ENCODE results near the gene FCRLB. TPM values are rescaled to one million over a fixed set of nuclear protein-coding genes. Genes with fewer than 3 reads are reported as not detected.
"Not testable (repeated sequence)": the region's sequence is repeated elsewhere in the genome, so short reads cannot be mapped to it uniquely, and the experiment has no call there.

The FCRLB gene, protein sequence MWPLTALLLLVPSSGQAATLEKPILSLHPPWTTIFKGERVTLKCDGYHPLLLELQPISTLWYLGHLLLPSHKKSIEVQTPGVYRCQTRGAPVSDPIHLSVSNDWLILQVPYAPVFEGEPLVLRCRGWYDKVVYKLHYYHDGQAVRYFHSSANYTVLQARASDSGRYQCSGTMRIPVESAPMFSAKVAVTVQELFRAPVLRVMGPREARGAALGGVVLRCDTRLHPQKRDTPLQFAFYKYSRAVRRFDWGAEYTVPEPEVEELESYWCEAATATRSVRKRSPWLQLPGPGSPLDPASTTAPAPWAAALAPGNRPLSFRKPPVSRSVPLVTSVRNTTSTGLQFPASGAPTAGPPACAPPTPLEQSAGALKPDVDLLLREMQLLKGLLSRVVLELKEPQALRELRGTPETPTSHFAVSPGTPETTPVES
- under 1 TPM; 0.10 TPM for total RNA-seq

DNA sequence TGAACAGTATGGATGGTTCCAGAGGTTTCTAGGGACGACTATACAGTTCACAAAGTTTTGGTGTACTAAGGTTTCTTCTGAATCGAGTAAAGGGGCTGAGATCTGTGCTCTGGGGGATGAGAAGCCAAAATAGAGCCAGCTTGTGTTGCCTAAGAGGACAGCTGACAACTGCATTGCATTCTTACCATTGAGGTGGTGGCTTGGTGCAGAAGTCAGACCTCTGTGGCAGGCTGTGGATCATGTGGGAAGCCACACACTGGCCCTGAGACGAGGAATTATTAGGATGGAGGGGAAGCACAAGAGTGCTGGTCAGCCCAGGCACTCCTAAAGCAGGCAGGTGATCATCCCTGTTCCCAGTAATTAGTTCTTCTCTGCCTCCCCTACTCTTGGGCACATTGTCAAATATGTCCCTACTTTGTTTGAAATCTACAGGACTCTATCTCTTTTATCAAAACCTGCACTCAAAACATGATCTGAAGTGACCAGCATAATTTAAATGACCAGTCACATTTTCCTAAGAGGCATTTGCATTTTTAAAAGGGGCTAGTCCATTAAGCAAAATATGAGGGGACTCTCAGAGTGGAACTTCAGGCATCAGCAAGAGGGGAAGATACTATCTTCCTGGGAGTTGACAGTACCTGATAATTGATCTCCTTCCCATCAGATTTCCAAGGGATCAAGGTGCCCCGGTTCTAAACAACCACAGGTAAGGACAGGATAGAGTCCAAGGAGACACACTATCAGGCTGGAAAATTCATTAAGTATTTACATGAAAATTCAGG is at the start of gene FCRLB:
Gene FCRLB, plus strand, starts transcription at position 589 of the 782 bp plus-strand sequence. CDS start 1,129 bp downstream, outside the sequence.
- Mint-ChIP-seq H3K36me3 (ENCODE audit: low read depth) (no peaks in the 10 kb centered on the region), H3K27ac (no peak within 1 kb of the TSS), H3K9me3 (no peaks in the 10 kb centered on the region), H3K4me3 (no peak within 1 kb of the TSS), H3K27me3 (ENCODE audit: low read depth) (peaks cover 10% of the 10 kb centered on the region), H3K4me1 (ENCODE audit: low read depth) (peaks cover 21% of the 10 kb centered on the region)
- intact Hi-C loops (cut with micrococcal nuclease), result no loop called here
- CTCF ChIA-PET, result no interaction called here
- DNase-seq, result no peak

DNA sequence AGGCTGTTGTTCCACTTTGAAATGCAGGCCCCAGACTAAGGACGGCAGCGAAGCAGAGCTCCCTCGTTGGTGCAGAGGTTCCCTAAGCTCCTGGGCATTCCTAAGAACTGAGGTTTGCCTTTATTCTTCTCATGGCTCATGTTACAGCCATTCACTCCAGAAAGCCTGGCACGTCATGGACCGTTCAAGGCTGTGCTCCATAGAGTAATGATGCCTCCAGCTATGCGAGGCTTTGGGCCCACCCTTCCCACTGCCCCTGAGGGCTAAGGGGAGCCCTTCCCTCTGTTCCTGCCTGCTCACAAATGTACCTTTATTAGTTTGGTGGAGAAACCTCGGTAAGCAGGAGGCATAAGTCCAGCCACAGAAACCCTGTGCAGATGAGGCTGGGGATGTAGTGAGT is 47.9 kb upstream of the FCRLB start:
- not testable (repeated sequence) for H3K4me3 Mint-ChIP-seq; H3K27me3 Mint-ChIP-seq (ENCODE audit: low read depth)

DNA sequence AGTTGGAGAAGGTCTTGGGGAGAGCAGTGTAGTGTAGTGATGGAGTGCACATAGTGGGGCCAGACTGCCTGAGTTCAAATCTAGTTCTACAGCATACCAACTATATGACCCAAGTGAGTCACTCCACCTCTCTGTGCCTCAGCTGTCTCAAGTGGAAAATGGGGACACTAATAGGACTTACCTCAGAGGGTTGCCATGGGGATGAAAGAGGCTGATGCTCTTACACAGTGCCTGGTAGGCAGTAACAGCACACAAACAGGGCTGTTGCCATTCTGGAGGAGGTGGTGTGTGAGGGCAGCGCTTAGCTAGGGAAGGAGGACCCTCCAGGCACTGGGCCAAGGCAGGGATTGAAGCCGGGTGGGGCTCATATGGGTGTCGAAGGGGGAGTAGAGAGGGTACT is 46.9 kb upstream of the FCRLB start:
- not testable (repeated sequence) for H3K9me3 Mint-ChIP-seq, DNase-seq, H3K4me3 Mint-ChIP-seq

More for the DNA sequence above, 47.9 kb upstream of the FCRLB start:
- CTCF ChIA-PET; H3K36me3 Mint-ChIP-seq (ENCODE audit: low read depth); intact Hi-C loops (cut with micrococcal nuclease); H3K4me1 Mint-ChIP-seq (ENCODE audit: low read depth); DNase-seq; H3K9me3 Mint-ChIP-seq; H3K27ac Mint-ChIP-seq: not testable (repeated sequence)

DNA sequence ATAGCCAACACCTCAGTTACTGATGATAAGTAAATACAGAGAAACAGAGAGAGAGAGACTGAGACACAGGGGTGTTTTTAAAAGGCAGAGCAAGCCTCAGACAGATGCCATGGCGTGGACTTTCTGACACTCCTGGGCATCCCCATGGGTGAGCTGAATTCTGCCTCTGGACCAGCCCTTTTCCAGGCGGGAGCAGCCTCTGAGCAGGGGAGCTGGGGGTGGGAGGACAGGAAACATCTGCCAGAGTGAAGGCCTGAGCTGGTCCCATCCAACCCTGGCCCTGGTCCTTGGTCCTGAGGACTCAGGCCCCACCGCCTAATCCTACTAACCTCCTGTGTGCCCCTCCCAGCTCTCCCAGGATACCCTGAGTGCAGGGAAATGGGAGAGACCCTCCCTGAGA is 46.4 kb upstream of the FCRLB start:
- H3K36me3 Mint-ChIP-seq (ENCODE audit: low read depth); H3K4me1 Mint-ChIP-seq (ENCODE audit: low read depth); DNase-seq; H3K9me3 Mint-ChIP-seq; H3K27ac Mint-ChIP-seq; intact Hi-C loops (cut with micrococcal nuclease); CTCF ChIA-PET; H3K27me3 Mint-ChIP-seq (ENCODE audit: low read depth); H3K4me3 Mint-ChIP-seq: not testable (repeated sequence)

More for the DNA sequence above, 46.9 kb upstream of the FCRLB start:
- H3K36me3 Mint-ChIP-seq (ENCODE audit: low read depth); H3K27ac Mint-ChIP-seq; H3K27me3 Mint-ChIP-seq (ENCODE audit: low read depth); CTCF ChIA-PET; intact Hi-C loops (cut with micrococcal nuclease); H3K4me1 Mint-ChIP-seq (ENCODE audit: low read depth): not testable (repeated sequence)

DNA sequence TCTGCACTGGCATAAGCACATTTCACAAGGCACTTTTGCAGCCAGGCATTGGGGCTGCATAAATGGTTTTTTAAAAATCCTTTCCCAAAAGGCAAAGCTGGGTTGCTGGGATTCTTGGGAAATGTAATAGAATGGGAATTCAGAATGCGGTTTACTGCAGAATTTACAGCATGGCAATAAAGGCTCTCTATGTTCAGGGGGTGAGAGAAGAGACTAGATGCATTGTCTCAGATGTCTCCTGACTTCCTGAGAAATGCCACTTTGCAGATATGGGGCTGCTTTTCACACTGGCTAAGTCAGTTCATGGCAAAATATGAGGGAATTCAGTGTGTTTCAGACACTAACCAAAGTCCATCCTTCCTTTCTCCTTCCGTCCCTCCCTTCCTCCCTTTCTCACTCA is 44.9 kb upstream of the FCRLB start:
- CTCF ChIA-PET, result interaction anchor here (0.8 kb wide), 1 partner anchor 31 kb away, joined by 3 read pairs; no protein-coding TSS in a partner anchor
- intact Hi-C loops (cut with micrococcal nuclease), result no loop called here
- DNase-seq, result no peak
- Mint-ChIP-seq H3K4me3 (no peak overlapping the region), H3K27ac (no peak overlapping the region), H3K27me3 (ENCODE audit: low read depth) (no peaks in the 10 kb centered on the region), H3K9me3 (no peaks in the 10 kb centered on the region), H3K36me3 (ENCODE audit: low read depth) (no peaks in the 10 kb centered on the region), H3K4me1 (ENCODE audit: low read depth) (peaks cover 2% of the 10 kb centered on the region)

DNA sequence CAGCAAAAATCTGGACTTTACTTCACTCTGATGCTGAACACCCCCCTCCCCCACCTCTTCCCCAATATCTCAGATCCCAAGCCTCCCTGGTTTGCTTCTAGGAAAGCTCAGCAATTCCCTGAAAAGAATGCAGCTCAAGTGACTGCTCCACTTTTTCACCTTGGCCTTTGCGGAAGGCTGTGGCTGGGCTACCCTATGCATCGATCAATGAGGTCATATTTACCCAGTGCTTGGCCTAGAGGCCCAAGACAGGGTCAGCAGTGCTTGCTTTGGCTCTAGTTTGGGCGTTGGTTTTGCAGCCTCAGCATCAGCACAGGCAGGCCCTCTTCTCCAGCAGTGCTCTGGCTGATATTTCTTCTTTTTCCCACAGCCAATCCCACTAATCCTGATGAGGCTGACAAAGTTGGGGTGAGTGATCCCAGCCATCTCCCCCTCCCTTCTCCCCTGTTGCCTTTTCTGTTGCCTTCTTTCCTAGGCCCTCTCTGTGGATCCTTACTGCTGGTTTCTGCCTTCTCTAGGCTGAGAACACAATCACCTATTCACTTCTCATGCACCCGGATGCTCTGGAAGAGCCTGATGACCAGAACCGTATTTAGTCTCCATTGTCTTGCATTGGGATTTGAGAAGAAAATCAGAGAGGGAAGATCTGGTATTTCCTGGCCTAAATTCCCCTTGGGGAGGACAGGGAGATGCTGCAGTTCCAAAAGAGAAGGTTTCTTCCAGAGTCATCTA is 44.2 kb upstream of the FCRLB start:
- H3K27me3 Mint-ChIP-seq (ENCODE audit: low read depth), result peaks cover 3% of the 10 kb centered on the region
- CTCF ChIA-PET, result interaction anchor here (0.8 kb wide), 1 partner anchor 30 kb away, joined by 3 read pairs; no protein-coding TSS in a partner anchor
- intact Hi-C loops (cut with micrococcal nuclease), result no loop called here
- no peaks in the 10 kb centered on the region for H3K9me3 Mint-ChIP-seq
- no peaks in the 10 kb centered on the region for H3K4me1 Mint-ChIP-seq (ENCODE audit: low read depth)
- H3K27ac Mint-ChIP-seq, result no peak overlapping the region
- no peak for DNase-seq
- H3K36me3 Mint-ChIP-seq (ENCODE audit: low read depth), result no peaks in the 10 kb centered on the region
- no peak overlapping the region for H3K4me3 Mint-ChIP-seq

DNA sequence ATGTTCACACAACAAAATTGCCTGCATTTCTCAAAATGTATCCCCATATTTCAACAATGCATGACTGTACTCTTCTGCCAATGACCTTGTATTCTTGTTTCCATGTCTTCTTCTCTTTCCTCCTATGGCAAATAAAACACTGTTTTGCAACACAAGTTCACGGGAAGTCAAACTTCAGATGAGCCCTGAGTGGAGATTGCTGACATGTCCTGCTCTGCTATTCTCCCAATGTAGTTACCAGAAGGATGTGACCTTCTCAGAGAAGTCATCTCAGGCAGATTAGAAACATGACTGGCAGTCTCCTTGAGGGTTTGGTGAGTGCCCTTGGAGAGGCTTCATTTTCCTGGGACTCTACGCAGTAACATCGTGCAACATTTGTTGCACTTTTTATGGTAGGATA is 42.8 kb upstream of the FCRLB start:
- CTCF ChIA-PET, result no interaction called here

DNA sequence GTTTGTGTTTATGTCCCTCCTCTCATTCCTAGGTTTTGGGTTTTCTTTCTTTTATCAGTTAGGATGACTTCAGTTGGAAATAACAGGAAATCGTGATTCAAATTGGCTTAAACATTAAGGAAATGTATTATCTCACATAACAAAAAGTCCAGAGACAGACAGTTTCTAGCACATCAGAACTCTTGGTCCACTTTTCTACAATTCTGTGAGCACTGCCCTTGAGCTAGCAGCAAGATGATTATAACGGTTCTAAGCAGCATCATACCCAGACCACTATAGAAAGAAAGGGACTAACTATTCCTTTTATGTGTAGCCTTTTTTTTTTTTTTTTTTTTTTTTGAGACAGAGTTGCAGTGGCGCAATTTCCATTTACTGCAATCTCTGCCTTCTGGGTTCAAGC is 39.5 kb upstream of the FCRLB start:
- H3K4me3 Mint-ChIP-seq, result no peak overlapping the region
- H3K9me3 Mint-ChIP-seq, result no peaks in the 10 kb centered on the region
- intact Hi-C loops (cut with micrococcal nuclease), result no loop called here
- H3K27ac Mint-ChIP-seq, result no peak overlapping the region
- CTCF ChIA-PET, result no interaction called here
- no peaks in the 10 kb centered on the region for H3K36me3 Mint-ChIP-seq (ENCODE audit: low read depth)
- H3K27me3 Mint-ChIP-seq (ENCODE audit: low read depth), result peaks cover 3% of the 10 kb centered on the region
- no peak for DNase-seq
- no peaks in the 10 kb centered on the region for H3K4me1 Mint-ChIP-seq (ENCODE audit: low read depth)

More for the DNA sequence above, 42.8 kb upstream of the FCRLB start:
- Mint-ChIP-seq H3K9me3 (no peaks in the 10 kb centered on the region), H3K4me1 (ENCODE audit: low read depth) (no peaks in the 10 kb centered on the region), H3K4me3 (no peak overlapping the region), H3K27ac (no peak overlapping the region), H3K27me3 (ENCODE audit: low read depth) (peaks cover 3% of the 10 kb centered on the region), H3K36me3 (ENCODE audit: low read depth) (no peaks in the 10 kb centered on the region)
- no peak for DNase-seq
- intact Hi-C loops (cut with micrococcal nuclease), result no loop called here

DNA sequence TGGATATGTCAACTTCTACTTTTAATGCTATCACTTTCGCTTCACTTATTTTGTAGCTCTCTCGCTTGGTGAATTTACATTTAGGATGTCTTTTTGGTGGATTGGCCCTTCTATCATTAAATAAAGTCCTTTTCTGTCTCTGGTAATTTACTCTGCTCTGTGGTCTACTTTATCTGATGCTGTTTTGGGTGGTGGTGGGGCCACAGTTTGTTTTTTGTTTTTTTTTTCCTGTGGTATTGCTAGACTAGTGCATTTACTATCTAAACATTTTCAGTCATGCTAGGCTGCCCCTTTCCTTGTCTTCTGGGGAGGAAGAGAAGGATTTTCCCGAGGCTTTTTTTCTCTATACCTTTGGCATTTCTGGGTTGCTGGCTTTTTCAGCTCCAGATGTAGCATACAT is 32.4 kb upstream of the FCRLB start:
- Mint-ChIP-seq H3K4me3 (no peak overlapping the region), H3K36me3 (ENCODE audit: low read depth) (no peaks in the 10 kb centered on the region), H3K9me3 (no peaks in the 10 kb centered on the region), H3K27me3 (ENCODE audit: low read depth) (peaks cover 7% of the 10 kb centered on the region), H3K27ac (no peak overlapping the region), H3K4me1 (ENCODE audit: low read depth) (no peaks in the 10 kb centered on the region)
- no peak for DNase-seq
- intact Hi-C loops (cut with micrococcal nuclease), result no loop called here
- CTCF ChIA-PET, result no interaction called here

DNA sequence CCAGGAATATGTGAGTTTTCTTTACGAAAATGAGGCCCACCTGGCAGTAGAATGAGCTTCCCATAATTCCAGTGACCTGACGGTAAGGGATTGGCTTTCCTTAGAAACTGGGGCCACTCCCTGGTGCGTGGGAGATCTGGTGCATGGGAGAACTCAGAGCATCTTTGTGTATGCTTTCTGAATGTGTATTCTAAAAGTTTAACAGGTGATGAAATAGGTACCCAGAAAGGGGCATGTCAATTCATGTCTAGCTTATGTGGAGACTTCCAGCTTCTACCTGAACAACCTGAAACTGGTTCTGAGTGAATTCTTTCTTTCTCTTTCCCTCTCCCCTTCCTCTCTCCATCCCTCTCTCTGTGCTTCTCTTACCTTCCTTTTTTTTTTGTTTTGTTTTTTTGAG is 29.5 kb upstream of the FCRLB start:
- H3K36me3 Mint-ChIP-seq (ENCODE audit: low read depth), result no peaks in the 10 kb centered on the region
- intact Hi-C loops (cut with micrococcal nuclease), result no loop called here
- H3K4me3 Mint-ChIP-seq, result no peak overlapping the region
- DNase-seq, result no peak
- no peaks in the 10 kb centered on the region for H3K9me3 Mint-ChIP-seq
- no peak overlapping the region for H3K27ac Mint-ChIP-seq
- CTCF ChIA-PET, result interaction anchor here (0.7 to 0.8 kb wide), 2 partner anchors 16 to 204 kb away, joined by 3 read pairs; no protein-coding TSS in a partner anchor
- no peaks in the 10 kb centered on the region for H3K4me1 Mint-ChIP-seq (ENCODE audit: low read depth)
- peaks cover 16% of the 10 kb centered on the region for H3K27me3 Mint-ChIP-seq (ENCODE audit: low read depth)

DNA sequence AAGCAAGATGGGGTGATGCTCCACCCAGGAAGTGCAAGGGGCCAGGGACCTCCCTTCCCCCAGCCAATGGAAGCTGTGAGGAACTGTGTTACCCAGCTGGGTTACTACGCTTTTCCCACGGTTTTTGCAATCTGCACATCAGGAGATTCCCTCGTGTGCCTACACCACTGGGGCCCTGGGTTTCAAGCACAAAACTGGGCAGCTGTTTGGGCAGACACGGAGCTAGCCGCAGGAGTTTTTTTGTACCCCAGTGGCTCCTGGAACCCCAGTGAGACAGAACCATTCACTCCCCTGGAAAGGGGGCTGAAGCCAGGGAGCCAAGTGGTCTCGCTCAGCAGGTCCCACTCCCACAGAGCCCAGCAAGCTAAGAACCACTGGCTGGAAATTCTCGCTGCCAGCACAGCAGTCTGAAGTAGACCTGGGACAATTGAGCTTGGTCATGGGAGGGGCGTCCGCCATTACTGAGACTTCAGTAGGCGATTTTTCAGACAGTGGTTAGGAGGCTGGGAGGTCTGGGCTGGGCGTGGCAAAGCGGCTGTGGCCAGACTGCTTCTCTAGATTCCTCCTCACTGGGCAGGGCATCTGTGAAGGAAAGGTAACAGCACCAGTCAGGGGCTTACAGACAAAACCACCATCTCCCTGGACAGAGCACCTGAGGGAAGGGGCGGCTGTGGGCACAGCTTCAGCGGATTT is 28.2 kb upstream of the FCRLB start:
- CTCF ChIA-PET, result not testable (repeated sequence)

DNA sequence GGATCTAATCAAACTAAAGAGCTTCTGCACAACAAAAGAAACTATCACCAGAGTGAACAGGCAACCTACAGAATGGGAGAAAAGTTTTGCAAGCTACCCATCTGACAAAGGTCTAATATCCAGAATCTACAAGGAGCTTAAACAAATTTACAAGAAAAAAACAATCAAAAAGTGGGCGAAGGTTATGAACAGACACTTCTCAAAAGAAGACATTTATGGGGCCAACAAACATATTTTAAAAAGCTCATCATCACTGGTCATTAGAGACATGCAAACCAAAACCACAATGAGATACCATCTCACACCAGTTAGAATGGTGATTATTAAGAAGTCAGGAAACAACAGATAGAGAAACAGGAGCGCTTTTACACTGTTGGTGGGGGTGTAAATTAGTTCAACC is 23.0 kb upstream of the FCRLB start:
- H3K27ac Mint-ChIP-seq; H3K4me3 Mint-ChIP-seq; intact Hi-C loops (cut with micrococcal nuclease); CTCF ChIA-PET; H3K36me3 Mint-ChIP-seq (ENCODE audit: low read depth); DNase-seq; H3K9me3 Mint-ChIP-seq; H3K4me1 Mint-ChIP-seq (ENCODE audit: low read depth): not testable (repeated sequence)
- peaks cover 14% of the 10 kb centered on the region for H3K27me3 Mint-ChIP-seq (ENCODE audit: low read depth)

More for the DNA sequence above, 28.2 kb upstream of the FCRLB start:
- DNase-seq; H3K4me3 Mint-ChIP-seq; intact Hi-C loops (cut with micrococcal nuclease); H3K27ac Mint-ChIP-seq; H3K9me3 Mint-ChIP-seq; H3K36me3 Mint-ChIP-seq (ENCODE audit: low read depth); H3K4me1 Mint-ChIP-seq (ENCODE audit: low read depth): not testable (repeated sequence)
- peaks cover 22% of the 10 kb centered on the region for H3K27me3 Mint-ChIP-seq (ENCODE audit: low read depth)
